GM12878 (cell line): ENCODE results near the gene RPLP2. TPM values are rescaled to one million over a fixed set of nuclear protein-coding genes. Genes with fewer than 3 reads are reported as not detected.

Experiments used
- ATAC-seq: fragments of 200-7000 bp; cut with Tn5 transposase; 3 replicates; pipeline ENCODE4 v1.9.1; 2020; ENCODE audit warnings: mild to moderate bottlenecking, moderate library complexity
- BruUV-seq: library from RNA; stranded (reverse); fragments of 400-500 nt; replicated peaks from 2 replicates; lab custom pipeline; 2021; lab: Mats Ljungman, UMichigan
- CTCF ChIA-PET: fragments of 300-600 bp; sonication (Branson Sonifier 250); formaldehyde crosslinking; extraction: SDS; loops from one replicate; lab custom pipeline; 2021; ENCODE audit warnings: inconsistent platforms; lab: Yijun Ruan, JAX
- POLR2A ChIA-PET: fragments of 350-600 bp; formaldehyde crosslinking; extraction: SDS; loops from one replicate; lab custom pipeline; 2021; ENCODE audit warnings: inconsistent platforms; lab: Charles Lee
- RAD21 ChIA-PET: fragments of 300-600 bp; sonication (Branson Sonifier 250); formaldehyde crosslinking; loops from one replicate; lab custom pipeline; 2023; ENCODE audit warnings: antibody characterized with exemption; ENCODE audit not compliant: unreplicated experiment; lab: Charles Lee
- SMC1A ChIA-PET: fragments of 300-600 bp; sonication (Branson Sonifier 250); formaldehyde crosslinking; loops from one replicate; lab custom pipeline; 2023; ENCODE audit not compliant: unreplicated experiment, uncharacterized antibody; lab: Charles Lee
- DNase-seq: peaks from one replicate; pipeline ENCODE4 v3.0.0-alpha.2; 2011; ENCODE audit warnings: low read depth, low spot score
- FAIRE-seq: peaks from 3 replicates; lab custom pipeline; 2011; peaks lifted over from hg19 to GRCh38; lab: Jason Lieb, UNC
- H2AFZ ChIP-seq: 2 replicates; pipeline ENCODE4 v1.6.0; 2011; ENCODE audit warnings: low read depth, low read length, control low read depth; ENCODE audit not compliant: control insufficient read depth
- H3K27ac ChIP-seq: 2 replicates; pipeline ENCODE4 v1.5.1; 2011; ENCODE audit warnings: control low read depth; ENCODE audit not compliant: control insufficient read depth, insufficient read depth
- H3K27me3 ChIP-seq, 2 experiments: replicated peaks in 1 of 2; 2 replicates each; pipeline versions ENCODE4 v1.6.0 to v1.6.1; 2011; ENCODE audit warnings: low read length in 1 of 2; ENCODE audit not compliant: control insufficient read depth in 2 of 2, insufficient read depth in 2 of 2
- H3K36me3 ChIP-seq, 2 experiments: 2 replicates each; pipeline ENCODE4 v1.5.1; 2011; ENCODE audit warnings: low read length in 1 of 2; ENCODE audit not compliant: control insufficient read depth in 2 of 2, insufficient read depth in 2 of 2
- H3K4me1 ChIP-seq: 2 replicates; pipeline ENCODE4 v1.6.1; 2011; ENCODE audit warnings: mild to moderate bottlenecking, low read length, moderate library complexity, mixed read lengths; ENCODE audit not compliant: control insufficient read depth, insufficient read depth
- H3K4me2 ChIP-seq: 2 replicates; pipeline ENCODE4 v1.6.0; 2011; ENCODE audit warnings: control low read depth; ENCODE audit not compliant: control insufficient read depth, insufficient read depth
- H3K4me3 ChIP-seq: fragments of 200-600 bp; sonication (generic); 2 replicates; pipeline ENCODE4 v1.5.1; 2016
- H3K79me2 ChIP-seq: 2 replicates; pipeline ENCODE4 v1.6.0; 2011; ENCODE audit warnings: low read length; ENCODE audit not compliant: control insufficient read depth, insufficient read depth
- H3K9ac ChIP-seq: 2 replicates; pipeline ENCODE4 v1.8.0; 2011; ENCODE audit warnings: low read length, control low read depth, mixed read lengths; ENCODE audit not compliant: control insufficient read depth, insufficient read depth
- H3K9me3 ChIP-seq: replicated peaks from 3 replicates; pipeline ENCODE4 v1.5.1; 2011; ENCODE audit warnings: mild to moderate bottlenecking, low read length; ENCODE audit not compliant: control insufficient read depth, insufficient read depth
- H4K20me1 ChIP-seq: 2 replicates; pipeline ENCODE4 v1.6.0; 2011; ENCODE audit not compliant: control insufficient read depth, insufficient read depth
- CREM ChIP-seq: IDR thresholded peaks from 2 replicates; pipeline ENCODE4 v1.6.1; 2014; ENCODE audit warnings: antibody characterized with exemption, low read depth
- EED ChIP-seq: sonication (generic); IDR thresholded peaks from 2 replicates; pipeline ENCODE4 v1.6.1; 2016; ENCODE audit warnings: antibody characterized with exemption, low read depth
- FOS ChIP-seq: IDR thresholded peaks from 3 replicates; pipeline ENCODE4 v1.6.1; 2011; ENCODE audit warnings: borderline replicate concordance; ENCODE audit not compliant: insufficient read length; ENCODE audit errors: extremely low read depth
- KDM1A ChIP-seq: fragments of 200-600 bp; sonication (generic); IDR thresholded peaks from 2 replicates; pipeline ENCODE4 v1.6.1; 2016; ENCODE audit warnings: borderline replicate concordance
- KLF5 ChIP-seq: fragments of 450-650 bp; IDR thresholded peaks from 2 replicates; pipeline ENCODE4 v1.6.1; 2014; ENCODE audit warnings: mild to moderate bottlenecking; ENCODE audit not compliant: partially characterized antibody
- MTA3 ChIP-seq: IDR thresholded peaks from 2 replicates; pipeline ENCODE4 v1.6.1; 2012; ENCODE audit warnings: low read length, inconsistent platforms, borderline replicate concordance
- POLR2A ChIP-seq: IDR thresholded peaks from 2 replicates; pipeline ENCODE4 v1.6.1; 2011; ENCODE audit warnings: low read depth, mild to moderate bottlenecking, low read length
- SMC3 ChIP-seq: IDR thresholded peaks from 2 replicates; pipeline ENCODE4 v1.6.1; 2011; ENCODE audit warnings: low read length, improper control_type of control experiment, borderline replicate concordance
- SREBF2 ChIP-seq: IDR thresholded peaks from 2 replicates; pipeline ENCODE4 v1.6.1; 2012; ENCODE audit warnings: mild to moderate bottlenecking, low read length
- ZNF217 ChIP-seq: fragments of 450-650 bp; IDR thresholded peaks from 2 replicates; pipeline ENCODE4 v1.6.1; 2017; ENCODE audit warnings: antibody characterized with exemption, mild to moderate bottlenecking
- WGBS: methylation state at CpG from one replicate; pipeline ENCODE4 v1.1.6; 2016; ENCODE audit warnings: low lambda C conversion rate; ENCODE audit not compliant: insufficient replicate concordance, insufficient coverage; ENCODE audit errors: missing lambda C conversion rate; 5-methylcytosine and 5-hydroxymethylcytosine counted together
- in situ Hi-C: fragments of 300-500 bp; cut with MboI; formaldehyde crosslinking; loops from 9 replicates; pipeline ENCODE4 v1.14.3; 2018; ENCODE audit warnings: mixed read lengths
- intact Hi-C: fragments of 100-400 bp; cut with micrococcal nuclease; formaldehyde crosslinking; loops from one replicate; pipeline ENCODE4 v1.14.2; 2022; ENCODE audit not compliant: unreplicated experiment
- polyA plus RNA-seq, 11 experiments: library from polyadenylated mRNA; depleted of rRNA in 4 of 11; unstranded in 6 of 11; stranded (reverse) in 5 of 11; fragments of >200 nt; fragmentation: Nextera tagmentation in 4 of 11; fragmentation: Illumina TruSeq in 1 of 11; extraction: Ambion mirVana in 4 of 11; extraction: Trizol in 1 of 11; gene quantifications; 1 replicate in 1 of 11; 2 replicates in 10 of 11; pipeline versions ENCODE4 v1.2.1 to v1.2.3, GENCODE V29; 2011 to 2016; ENCODE audit warnings: inconsistent platforms in 2 of 11, missing spikeins in 2 of 11, low read depth in 1 of 11
- total RNA-seq, 4 experiments: library from RNA; depleted of rRNA in 3 of 4; stranded (reverse); fragments of >200 nt in 3 of 4; fragmentation: Illumina TruSeq in 1 of 4; extraction: Trizol in 1 of 4; gene quantifications; 2 replicates each; pipeline versions ENCODE4 v1.2.1 to v1.2.3, GENCODE V29; 2013 to 2021
- TF ChIP-seq, protein P1 (sequence below): fragments of 450-650 bp; IDR thresholded peaks from 2 replicates; pipeline ENCODE4 v1.6.1; 2017; ENCODE audit warnings: mild to moderate bottlenecking, moderate library complexity

Gene RPLP2
- total and polyA plus RNA-seq, 10 of the 15 experiments (the other 5 are each of a cell fraction or from before 2014, with no cell fraction given): 488 to 3,558 (median 1,481) TPM

DNA sequence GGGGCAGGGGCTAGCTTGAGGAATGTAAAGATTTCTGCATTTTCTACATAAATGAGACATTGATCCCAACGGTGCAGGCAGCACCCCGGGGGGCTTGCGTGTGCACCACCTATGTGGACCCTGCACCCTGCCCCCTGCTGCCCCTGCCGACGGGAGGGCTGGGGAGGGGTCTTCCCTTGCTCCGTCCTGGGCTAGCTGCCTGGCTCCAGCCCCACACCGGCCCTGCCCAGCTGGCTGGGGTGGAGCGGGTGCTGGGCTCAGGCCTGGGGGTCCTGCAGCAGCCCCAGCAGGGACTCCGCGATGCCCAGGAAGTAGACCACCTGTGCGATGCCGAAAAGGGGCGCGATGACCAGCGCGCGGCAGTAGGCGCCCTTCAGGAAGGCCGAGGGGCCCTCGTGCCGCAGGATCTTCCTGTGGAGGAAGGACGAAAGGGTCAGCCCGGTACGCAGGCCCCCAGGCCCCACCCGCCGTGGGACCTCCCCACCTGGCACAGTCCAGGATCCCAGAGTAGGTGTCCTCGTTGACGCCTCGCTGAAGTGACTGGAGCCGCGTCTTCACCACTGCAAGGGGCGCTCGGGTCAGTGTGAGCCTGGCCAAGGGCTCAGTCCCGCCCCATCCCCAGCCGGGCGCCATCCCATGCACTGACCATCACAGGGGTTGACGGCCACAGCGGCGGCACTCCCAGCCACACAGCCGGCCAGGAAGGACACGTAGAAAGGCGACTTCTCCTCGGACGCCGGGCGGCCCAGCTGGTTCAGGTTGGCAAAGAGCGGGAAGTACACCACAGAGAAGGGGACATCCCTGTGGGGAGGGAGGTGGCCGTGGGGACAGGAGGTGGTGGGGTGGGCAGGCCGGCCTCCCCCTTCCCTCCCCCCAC lies 17.9 kb upstream of the RPLP2 start:
- Histone ChIP-seq H3K4me2 (no peak overlapping the region), H3K4me1 (peaks cover 20% of the 10 kb centered on the region), H3K36me3 (peaks cover 0 to 9% of the 10 kb centered on the region in 2 experiments; a peak in 2 of 4 replicates), H3K27ac (no peak overlapping the region), H3K4me3 (no peak overlapping the region), H4K20me1 (no peaks in the 10 kb centered on the region), H2AFZ (no peak overlapping the region), H3K9me3 (no peaks in the 10 kb centered on the region), H3K9ac (no peak overlapping the region), H3K79me2 (peaks cover 21% of the 10 kb centered on the region)
- ChIA-PET POLR2A (no interaction called here), SMC1A (no interaction called here)
- intact Hi-C loops: no loop called here
- BruUV-seq: no TSS peak
- FAIRE-seq: no peak
- WGBS: 95% methylated on average over 32 of the region's 49 CpGs
- in situ Hi-C loops: no loop called here
- TF ChIP-seq POLR2A (peak; percentile 22; the same call in 1 of the 2 replicates), SREBF2 (no peak)
- TF ChIP-seq, all 136 proteins: peak for 1
- ChIA-PET CTCF (no interaction called here), RAD21 (no interaction called here)
- ATAC-seq: no peak
- no peak for DNase-seq
- no peaks in the 10 kb centered on the region for H3K27me3 ChIP-seq

DNA sequence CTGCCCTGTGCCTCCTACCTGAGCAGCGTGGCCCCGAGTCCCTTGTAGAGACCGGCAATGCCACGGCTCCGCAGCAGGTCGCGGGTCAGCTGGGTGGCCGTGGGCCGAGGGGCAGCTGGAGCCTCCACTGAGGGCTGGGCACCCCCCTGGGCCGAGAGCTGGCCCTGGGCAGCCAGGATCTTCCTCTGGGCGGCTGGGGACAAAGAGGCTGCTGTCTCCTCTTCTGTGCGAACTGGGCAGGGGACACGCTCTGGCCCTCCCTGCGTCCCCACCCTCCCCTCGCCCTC lies 17.3 kb upstream of the RPLP2 start:
- H3K4me1 ChIP-seq: peaks cover 22% of the 10 kb centered on the region
- H3K27me3 ChIP-seq: no peaks in the 10 kb centered on the region
- RAD21 ChIA-PET: no interaction called here
- FAIRE-seq (no peak), ATAC-seq (no peak), DNase-seq (no peak)
- no peak overlapping the region for H3K4me3 ChIP-seq
- peaks cover 0 to 9% of the 10 kb centered on the region in 2 experiments; a peak in 2 of 4 replicates for H3K36me3 ChIP-seq
- H3K79me2 ChIP-seq: peaks cover 27% of the 10 kb centered on the region
- no TSS peak for BruUV-seq
- H3K4me2 ChIP-seq: no peak overlapping the region
- H3K9me3 ChIP-seq: no peaks in the 10 kb centered on the region
- in situ Hi-C loops (no loop called here), intact Hi-C loops (no loop called here)
- no peak overlapping the region for H3K27ac ChIP-seq
- no peaks in the 10 kb centered on the region for H4K20me1 ChIP-seq
- no peak overlapping the region for H2AFZ ChIP-seq
- SMC1A ChIA-PET: no interaction called here
- WGBS: 86% methylated on average over 13 of the region's 15 CpGs
- CTCF ChIA-PET: no interaction called here
- POLR2A ChIA-PET: no interaction called here
- H3K9ac ChIP-seq: no peak overlapping the region
- TF ChIP-seq CREM: no peak
- no peak for TF ChIP-seq KDM1A
- no peak for TF ChIP-seq SMC3
- no peak for TF ChIP-seq KLF5
- TF ChIP-seq, protein P1, sequence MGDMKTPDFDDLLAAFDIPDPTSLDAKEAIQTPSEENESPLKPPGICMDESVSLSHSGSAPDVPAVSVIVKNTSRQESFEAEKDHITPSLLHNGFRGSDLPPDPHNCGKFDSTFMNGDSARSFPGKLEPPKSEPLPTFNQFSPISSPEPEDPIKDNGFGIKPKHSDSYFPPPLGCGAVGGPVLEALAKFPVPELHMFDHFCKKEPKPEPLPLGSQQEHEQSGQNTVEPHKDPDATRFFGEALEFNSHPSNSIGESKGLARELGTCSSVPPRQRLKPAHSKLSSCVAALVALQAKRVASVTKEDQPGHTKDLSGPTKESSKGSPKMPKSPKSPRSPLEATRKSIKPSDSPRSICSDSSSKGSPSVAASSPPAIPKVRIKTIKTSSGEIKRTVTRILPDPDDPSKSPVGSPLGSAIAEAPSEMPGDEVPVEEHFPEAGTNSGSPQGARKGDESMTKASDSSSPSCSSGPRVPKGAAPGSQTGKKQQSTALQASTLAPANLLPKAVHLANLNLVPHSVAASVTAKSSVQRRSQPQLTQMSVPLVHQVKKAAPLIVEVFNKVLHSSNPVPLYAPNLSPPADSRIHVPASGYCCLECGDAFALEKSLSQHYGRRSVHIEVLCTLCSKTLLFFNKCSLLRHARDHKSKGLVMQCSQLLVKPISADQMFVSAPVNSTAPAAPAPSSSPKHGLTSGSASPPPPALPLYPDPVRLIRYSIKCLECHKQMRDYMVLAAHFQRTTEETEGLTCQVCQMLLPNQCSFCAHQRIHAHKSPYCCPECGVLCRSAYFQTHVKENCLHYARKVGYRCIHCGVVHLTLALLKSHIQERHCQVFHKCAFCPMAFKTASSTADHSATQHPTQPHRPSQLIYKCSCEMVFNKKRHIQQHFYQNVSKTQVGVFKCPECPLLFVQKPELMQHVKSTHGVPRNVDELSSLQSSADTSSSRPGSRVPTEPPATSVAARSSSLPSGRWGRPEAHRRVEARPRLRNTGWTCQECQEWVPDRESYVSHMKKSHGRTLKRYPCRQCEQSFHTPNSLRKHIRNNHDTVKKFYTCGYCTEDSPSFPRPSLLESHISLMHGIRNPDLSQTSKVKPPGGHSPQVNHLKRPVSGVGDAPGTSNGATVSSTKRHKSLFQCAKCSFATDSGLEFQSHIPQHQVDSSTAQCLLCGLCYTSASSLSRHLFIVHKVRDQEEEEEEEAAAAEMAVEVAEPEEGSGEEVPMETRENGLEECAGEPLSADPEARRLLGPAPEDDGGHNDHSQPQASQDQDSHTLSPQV: no peak
- no peak for TF ChIP-seq ZNF217
- no peak for TF ChIP-seq FOS
- no peak for TF ChIP-seq EED
- no peak for TF ChIP-seq MTA3
